Dedifferentiated amniotic fluid mesenchymal stem cell (primary cell): ENCODE results near the gene FOXA3.

ENCODE experiments used
- DNase-seq: peaks from one replicate; pipeline ENCODE4 v3.0.0-alpha.2; 2016; ENCODE audit errors: extremely low spot score

The FOXA3 gene

GRCh38 chr19:45922281-45922680 lies 58.2 kb downstream of the FOXA3 start:
- DNase-seq: no peak
